HG03039 (cell line): ENCODE data around the gene P3H2.

Experiments
- ATAC-seq: cut with Tn5 transposase; IDR thresholded peaks from one replicate; pipeline ENCODE4 v1.9.1; 2021; ENCODE audit warnings: mild to moderate bottlenecking, moderate library complexity; ENCODE audit not compliant: unreplicated experiment

The P3H2 gene

DNA sequence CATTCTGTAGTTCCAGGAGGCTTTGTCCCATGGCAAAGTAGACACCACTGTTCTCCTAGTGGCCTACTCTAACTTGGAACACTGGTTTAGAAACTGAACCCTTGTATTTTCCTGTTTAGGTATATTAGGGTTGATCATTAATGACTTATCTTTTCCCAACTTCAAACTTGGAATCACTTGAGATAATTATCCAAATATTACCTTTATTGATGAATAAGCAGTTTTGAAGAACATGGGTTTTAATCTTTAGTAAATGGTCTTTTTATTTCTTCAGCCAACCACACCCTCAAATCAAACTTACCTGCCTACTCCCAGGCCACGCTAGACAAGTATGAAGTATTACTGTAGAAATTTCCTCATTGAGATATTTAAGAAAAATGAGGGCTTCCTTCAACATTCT lies 6.5 kb upstream of the P3H2 start:
- ATAC-seq: no peak

DNA sequence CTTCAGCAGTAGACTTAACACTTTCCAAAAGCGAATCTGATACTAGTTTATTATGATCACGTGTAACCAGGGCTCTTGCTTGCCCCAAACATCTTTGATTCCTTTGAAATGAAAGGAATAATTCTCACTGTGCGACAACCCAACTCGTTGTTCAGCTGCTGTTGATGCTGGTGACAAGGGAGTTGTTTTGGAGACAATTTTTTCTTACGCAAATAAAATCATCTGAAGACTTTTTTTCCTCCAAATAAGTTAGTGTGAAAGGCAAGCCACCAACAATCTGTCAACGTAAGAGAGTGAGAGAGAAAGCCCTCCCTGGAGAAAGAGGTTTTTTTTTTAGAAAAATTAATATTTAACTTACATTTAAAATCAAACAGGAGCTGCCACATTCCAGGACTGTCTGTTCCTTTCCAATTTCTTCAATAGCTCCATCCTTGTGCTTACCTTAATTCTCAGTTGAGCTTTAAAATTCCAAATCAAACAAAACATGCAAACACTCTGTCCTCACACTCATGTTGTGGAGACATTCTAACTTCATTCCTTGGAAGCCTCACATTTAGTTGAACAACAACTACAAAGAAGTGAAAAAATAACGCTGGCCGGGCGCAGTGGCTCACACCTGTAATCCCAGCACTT lies 4.9 kb upstream of the P3H2 start:
- no peak for ATAC-seq

DNA sequence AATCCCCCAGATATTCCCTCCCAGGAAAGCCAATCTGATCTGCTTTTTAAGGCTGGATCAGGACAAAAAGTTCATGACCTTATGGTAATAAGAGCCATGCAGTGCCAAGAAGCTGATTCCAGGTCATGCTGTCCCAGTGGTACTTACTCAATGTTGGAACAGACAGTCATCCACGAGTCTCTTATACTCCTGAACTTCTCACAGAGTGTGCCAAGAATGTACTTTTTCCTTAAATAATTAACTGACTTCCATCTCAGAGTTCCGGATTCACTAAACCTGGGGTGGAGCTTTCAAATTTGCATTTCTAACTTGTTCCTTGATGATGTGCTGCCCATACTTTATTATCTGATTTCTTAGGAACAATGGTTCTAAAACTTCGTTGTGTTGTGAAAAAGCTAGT lies 3.4 kb upstream of the P3H2 start:
- no peak for ATAC-seq

DNA sequence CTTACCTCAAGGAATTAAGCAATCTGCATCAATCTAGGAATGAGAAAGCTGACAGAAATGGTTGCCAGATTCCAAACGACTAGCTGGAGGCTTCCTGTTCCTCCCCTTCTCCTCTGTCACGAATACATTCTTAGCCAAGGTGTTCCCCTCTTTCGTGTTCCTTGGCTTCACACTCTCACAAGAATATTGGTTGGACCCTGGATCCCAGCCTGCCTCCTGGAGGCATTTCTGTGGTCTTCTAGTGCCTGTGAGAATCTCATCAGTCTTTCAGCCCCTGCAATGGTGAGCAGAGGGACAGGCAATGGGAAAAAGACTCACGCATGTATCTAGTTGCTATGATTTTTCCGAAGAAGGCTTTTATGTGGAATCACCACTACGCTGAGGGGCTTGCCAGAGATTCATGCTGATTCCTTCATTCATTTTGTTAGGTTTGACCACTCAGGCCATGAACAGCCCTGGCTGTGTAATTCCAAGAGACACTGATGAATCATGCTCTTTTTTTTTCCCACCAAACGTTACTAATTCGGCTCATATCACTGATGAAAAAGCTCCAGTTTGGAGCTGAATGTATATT lies 1.6 kb upstream of the P3H2 start:
- no peak for ATAC-seq

DNA sequence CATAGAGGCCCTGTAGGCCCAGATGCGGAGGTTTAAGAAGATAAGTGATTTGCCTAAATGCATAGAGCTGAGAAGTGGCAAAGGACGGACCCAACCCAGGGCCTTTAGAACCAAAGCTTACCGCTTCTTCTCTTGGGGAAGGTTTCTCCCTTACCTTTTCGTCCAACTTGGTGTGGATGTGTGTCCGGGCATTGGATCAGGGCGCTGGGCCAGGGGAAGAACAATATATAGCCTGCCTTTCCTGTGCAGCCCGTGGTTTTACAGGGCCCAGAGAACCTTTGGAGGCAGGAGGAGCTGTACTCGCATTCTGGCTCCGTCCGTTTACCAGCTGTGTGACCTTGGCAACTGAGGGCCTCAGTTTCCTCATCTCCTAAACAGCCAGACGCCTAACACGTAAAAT lies 686 bp upstream of the P3H2 start:
- ATAC-seq: no peak

DNA sequence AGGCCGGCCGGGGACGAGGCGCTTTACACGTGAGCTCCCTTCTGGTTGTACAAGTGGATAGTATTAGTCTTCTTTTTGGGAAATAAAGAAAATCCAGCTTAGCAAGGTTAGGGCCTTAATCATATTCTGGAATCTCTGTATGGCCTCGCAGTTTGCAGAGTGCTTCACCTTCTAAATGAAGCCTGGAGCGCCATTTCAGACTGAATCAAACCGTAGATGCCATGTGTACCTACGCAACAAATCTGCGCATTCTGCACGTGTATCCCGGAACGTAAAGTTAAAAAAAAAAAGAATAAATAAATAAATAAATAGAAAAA lies 322 bp upstream of the P3H2 start:
- no peak for ATAC-seq

DNA sequence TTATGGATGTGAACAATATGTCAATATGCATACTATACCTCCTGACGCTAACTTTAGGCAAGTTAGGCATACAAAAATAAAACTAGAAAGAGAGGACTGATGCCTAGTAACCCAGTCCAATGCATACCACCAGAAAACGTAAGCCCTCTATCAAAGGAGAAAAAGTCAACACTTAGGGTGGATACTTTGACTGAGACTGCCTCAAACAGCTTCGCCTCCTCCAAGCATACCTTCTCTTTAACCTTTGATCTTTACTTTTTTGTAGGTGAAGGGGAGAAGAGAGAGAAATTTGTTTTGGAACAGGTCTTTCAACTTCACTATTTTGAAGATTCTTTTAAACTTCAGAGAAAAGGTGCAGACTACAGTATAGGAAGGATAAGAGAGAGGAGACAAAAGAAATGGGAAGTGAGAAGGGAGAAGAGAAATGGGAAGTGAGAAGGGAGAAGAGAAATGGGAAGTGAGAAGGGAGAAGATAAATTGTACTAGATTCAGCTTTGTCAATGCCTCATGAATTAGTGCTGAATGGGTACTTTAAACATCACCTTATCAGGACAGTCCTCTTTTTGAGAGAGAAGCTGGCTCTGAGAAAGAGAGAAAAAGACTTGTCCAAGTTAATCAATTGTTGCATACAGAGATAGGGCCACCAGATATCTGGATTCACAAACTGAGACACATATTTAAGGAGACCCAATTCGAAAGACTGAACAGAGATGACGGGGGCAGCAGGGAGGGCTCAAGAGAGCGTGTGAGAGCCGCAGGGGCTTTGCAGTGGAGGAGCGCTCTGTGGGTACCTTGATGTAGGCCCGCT lies 1.0 kb downstream of the P3H2 start:
- peak; percentile 11 for ATAC-seq

DNA sequence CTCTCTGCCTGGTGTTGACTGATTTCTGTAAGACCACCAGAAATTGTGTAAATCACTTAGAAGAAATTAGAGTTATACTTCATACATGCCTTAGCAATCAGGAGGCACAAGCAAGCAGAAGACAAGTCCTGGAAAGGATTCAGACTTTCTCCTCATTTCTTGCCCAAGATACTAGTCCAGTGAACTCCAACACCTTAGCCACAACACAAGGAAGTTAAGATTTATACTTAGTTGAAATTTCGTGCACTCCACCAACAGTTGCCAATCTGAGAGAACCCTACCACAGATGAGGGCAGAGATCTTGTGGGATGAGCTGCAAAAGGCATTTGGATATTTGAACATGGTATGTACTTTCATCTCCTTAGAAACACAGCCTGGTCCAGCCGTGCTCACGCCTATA lies 2.3 kb downstream of the P3H2 start:
- no peak for ATAC-seq

DNA sequence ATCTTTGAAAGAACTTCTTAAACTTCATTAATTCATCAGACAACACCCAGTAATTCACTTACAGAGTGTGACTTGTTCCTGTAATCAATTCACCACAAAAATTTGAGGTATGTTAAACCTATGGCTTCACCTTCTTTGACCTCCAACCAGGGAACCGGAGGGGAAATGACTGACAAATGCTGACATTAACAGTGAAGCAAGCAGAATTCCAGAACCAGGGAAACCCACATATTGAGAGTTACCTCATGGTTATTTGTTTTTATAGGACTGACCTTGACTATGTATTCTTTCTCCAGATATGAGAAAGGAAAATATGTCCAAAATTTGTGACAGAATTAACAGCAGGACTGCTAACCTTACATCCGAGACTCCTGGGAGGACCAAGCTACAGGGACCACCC lies 2.7 kb downstream of the P3H2 start:
- ATAC-seq: no peak

DNA sequence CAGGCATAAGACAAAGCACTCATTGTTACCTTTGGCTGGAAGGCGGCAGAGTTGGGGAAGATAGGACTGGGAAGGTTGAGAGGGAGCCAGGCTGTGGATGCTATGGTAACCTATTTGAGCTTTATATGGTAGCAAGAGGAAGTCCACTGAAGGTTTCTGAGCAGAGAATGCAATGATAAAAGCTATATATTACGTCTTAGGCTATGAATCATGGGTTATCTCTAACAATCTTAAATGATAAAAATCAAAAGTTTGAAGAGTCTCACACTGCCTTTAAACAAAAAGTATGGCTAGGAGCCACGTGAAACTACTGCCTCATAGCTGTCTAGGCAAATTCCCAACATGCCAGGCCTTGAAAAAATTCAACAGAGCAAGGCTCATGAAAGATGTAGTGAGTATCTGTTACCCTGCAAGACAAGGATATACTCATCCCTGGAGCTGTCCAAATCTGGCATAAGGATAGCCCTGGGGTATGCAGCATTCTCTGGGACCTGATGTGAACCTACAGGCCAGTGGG lies 4.1 kb downstream of the P3H2 start:
- no peak for ATAC-seq

DNA sequence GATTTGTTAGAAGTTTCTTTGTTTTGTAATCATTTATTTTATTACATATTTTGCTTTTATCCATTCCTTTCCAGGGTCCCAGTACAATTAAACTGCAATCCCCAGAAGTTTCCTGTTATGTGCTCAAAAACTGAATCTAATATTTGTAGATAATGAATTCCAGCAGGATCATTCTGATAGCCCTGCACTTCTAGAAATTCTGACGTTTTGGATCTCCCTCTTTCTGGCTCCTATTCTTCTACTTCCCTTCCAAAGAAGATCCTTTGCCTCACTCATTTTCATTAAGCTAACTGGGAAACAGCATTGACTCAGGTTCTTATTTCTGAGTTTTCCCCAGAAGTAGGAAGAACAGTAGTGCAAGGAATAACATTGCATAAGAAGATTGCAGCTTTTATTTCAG lies 9.9 kb downstream of the P3H2 start:
- no peak for ATAC-seq

DNA sequence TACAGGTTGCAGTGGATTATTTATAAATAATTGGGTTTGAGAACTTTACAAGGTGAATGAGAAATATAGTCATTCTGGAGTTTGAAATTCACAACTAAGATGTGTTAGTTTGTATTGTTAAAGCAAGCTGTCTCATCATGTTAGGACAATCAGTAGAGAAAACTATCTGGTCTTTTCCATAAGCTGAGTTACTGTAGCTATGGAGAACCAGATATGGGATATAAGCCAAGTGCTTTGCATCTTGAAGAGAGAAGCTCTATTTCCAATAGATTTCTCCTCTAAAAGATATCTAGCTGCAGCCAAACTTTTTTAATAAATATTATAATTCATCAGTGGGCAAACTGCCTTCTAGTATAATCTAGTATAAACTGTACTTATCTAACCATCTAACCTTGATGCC lies 11.3 kb downstream of the P3H2 start:
- ATAC-seq: no peak

DNA sequence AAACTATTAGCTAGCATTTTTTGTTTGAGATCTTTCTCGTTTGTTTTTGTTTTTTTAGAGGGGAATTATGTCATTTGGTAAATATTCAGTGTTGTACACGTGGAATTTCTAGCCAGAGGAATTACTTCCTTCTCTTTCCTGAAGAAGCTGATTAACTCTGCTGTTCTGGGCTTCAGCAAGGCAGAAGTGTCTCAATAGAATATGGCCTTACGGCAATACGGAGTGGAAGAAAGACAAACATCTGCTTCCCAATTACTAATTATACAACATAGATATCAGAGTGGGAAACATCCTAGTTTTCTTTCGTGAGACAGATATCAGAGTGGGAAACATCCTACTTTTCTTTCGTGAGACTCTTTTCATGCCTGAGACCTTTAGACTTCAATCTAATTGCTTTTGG lies 11.9 kb downstream of the P3H2 start:
- no peak for ATAC-seq

DNA sequence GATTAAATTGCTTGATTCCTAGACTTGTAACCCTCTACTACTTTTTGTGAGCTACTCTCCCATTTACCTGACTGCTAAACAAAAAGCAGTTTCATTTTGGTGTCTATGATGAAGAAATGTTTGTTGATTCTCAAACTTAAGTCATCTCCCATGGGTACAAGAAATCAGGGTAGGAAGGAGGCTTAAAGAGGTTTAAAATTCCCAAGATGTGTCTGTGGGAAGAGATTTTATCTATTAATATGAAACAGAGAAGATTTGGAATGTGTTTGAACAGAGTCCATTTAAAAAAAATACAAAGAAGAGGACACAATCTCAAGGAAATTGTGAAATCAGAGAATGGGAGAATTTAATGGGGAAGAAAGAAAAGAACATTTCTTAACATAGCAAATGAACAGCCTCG lies 14.8 kb downstream of the P3H2 start:
- ATAC-seq: no peak

DNA sequence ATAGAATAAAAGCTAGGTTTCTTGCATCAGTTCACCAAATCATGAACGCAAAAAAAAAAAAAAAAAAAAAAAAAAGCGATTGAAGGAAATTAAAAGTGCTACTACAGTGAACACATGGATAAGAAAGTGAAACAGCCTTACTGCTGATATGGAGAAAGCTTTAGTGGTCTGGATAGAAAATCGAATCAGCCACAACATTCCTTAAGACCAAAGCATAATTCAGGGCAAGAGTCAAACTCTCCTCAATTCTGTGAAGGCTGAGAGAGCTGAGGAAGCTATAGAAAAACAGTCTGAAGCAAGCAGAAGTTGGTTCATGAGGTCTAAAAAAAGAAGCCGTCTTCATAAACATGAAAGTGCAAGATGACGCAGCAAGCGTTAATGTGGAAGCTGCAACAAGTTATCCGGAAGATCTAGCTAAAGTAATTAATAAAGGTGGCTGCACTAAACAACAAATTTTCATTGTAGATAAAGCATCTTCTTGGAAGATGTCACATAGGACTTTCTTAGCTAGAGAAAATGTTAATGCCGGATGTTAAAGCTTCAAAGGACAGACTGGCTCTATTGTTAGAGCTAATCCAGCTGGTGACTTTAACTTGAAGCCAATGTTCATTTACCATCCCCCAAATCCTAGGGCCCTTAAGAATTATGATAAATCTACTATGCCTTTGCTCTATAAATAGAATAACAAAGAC lies 19.2 kb downstream of the P3H2 start:
- no peak for ATAC-seq

DNA sequence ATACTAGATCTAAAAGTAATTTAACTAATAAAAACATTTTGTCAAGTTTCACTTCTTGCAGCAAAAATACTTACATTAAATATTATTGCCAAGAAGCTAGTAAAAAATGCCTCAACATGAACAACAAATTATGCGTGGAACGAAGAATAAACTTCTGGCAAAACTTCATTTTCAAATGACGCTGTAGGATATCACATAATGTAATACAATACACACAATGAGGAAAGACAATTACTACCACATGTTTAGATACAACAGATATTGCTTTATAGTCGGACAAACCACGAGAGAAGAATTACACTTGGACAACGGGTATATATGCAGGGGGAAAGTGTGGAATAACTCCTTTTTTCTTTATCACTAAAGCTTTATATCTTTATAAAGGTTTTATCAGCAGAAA lies 21.6 kb downstream of the P3H2 start:
- no peak for ATAC-seq

DNA sequence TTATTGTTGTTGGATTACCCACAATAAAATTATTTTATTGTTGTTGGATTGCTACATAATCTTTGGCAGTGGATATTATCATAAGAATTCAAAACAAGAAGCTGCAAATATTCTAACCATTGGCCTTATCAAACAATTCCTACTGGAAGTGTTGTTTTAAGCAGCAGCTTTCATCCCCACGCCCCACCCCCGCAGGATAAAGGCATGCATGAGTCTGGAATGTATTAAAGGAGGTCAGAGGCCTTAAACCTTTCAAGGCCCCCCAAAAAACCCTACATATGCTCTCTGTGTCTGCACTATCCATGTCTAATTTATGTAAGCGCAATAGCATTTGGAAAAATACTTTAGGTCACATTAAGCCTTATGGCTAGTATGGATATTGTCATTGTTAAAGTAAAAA lies 23.1 kb downstream of the P3H2 start:
- no peak for ATAC-seq

DNA sequence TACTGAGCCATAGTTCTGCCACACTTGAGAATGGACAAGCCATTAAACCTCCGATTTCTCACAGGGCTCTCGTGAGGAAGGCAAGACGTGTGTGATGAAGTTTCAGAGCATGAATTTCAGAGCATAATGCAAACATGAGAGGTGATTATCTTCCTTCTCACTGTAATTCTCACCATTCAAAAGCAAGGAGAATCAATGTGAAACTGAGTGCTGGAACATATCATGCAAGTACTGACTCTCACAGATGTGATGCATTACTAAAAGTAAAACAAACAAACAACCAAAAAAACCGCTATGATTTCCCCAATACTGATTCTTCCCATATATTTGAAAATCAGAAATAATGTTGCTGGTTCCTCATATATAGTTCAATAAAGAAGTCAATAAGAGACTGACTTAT lies 23.7 kb downstream of the P3H2 start:
- no peak for ATAC-seq

DNA sequence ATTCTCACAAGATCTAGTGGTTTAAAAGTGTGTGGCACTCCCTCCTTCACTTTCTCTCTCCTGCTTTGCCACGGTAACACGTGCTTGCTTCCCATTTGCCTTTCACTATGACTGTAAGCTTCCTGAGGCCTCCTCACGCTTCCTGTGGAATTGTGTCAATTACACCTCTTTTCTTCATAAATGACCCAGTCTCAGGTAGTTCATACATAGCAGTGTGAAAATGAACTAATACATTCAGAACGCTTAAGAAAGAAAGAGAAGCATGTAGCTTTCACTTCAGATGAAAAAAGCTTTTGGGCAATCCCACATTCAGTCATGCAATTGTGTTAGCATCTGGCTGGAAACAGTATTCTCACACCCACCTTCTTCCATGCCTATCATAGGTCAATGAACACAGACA lies 24.4 kb downstream of the P3H2 start:
- no peak for ATAC-seq

DNA sequence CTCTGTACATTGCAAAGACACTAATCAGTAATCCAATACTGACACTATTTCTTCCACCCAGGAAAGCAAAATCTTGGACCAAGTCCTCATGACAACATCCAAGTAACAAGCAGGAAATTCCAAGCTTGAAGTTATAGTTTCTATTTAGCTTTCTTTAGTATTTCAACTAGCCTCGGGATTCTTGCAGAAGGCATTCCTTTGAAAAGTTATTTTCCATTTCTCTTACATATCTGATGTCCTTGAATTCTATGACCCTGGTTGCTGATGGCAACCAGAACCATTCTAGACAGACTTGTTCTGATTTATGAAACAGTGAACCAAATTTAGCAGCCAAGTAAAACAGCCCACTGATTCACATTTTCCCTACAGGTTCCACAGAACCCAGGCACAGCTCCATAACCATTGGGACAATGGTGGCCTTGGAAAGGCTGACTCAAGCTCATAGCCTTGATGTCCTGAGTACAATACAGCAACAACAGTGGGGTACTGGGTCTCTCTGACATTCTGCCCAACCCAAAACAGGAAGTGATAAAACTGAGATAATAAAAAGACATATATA lies 26.5 kb downstream of the P3H2 start:
- no peak for ATAC-seq

DNA sequence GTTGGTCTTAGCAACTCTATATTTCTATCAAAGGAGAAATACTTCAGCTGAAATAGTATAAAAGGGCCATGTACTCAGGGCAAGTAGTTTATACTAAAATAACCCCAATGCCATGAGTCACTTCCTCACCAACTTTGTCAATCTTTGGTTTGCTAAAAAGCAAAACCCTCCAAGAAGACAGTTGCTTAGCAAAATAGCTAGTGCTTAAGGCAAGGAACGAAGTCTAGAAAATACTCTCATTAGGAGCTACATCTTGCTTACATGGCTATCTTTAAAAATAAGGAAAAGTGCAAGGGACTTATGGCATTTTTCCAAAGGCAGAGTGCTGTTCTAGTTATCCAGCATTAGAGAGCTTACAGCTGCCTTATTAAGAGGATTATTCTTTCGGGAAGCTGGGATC lies 28.4 kb downstream of the P3H2 start:
- ATAC-seq: no peak

DNA sequence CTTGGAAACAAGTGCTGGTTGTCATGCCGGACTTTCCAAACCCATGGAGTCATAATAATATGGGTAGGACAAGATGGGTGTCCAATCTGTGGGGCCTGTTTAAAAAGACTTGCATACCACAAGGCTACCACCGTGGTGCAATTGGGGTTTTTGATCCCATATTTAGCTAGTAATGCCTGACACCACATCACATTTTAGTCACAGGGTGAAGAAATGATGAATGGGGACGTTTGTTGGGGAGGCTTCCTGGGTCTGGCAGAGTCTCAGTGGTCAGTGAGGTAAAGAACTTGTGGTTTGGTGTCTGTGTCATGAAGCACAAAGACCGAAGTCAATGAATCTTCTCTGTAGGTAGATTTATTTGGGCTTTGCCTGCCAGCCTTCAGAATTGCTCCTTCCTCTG lies 31.0 kb downstream of the P3H2 start:
- ATAC-seq: peak; percentile 64
